Frontal cortex (tissue), 4 donors: Measurements from ENCODE around the gene FOXP1. TPM values are rescaled to one million over a fixed set of nuclear protein-coding genes. Genes with fewer than 3 reads are reported as not detected.

Source experiments
- DNase-seq, 2 donors: peaks; one replicate each; pipeline ENCODE4 v3.0.0; 2012; ENCODE audit warnings: low spot score in 2 of 2
- FAIRE-seq: peaks from 2 replicates; lab custom pipeline; 2012; peaks lifted over from hg19 to GRCh38; lab: Jason Lieb, UNC
- total RNA-seq: library from RNA; depleted of rRNA; stranded (reverse); fragments of >200 nt; gene quantifications from one replicate; pipeline ENCODE4 v1.2.3, GENCODE V29; 2014
- donor health status: control.
- donor health status: control.
- donor health status: control.

The FOXP1 gene
- total RNA-seq, 1 donor from 2014 or later: 118 TPM

DNA sequence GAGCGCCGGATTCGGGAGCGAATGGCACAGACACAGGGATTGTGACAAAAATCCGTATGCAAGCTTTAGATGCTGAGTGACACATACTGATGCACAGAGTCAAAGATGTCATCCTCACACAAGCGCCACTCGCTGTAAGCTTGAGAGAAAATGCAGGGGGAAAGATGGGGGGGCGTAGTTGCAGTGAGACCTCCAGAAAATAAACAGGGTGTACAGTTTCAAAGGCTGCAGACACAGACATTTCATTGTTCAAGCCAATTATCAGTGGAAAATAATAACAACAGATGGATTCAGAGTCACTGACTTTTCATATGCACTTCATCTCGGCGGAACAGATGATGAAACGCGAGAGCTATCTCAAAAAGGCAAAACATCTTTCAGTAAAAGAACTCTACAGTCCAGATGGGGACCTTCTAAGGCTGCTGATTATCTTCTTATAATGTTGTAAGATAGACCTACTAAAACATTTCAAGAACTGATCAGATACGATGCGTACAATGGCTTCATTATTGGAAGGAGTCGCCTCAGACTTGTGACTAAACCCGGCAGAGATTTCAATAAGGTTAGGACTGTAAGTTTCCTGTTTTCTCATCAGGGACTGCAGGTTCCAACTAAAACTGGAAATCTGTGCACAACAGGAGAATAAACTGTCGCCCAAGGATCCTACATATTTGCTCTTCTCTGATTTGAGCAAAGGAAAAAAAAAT, 275.4 kb downstream of the FOXP1 start:
- DNase-seq (no peak), FAIRE-seq (no peak)

DNA sequence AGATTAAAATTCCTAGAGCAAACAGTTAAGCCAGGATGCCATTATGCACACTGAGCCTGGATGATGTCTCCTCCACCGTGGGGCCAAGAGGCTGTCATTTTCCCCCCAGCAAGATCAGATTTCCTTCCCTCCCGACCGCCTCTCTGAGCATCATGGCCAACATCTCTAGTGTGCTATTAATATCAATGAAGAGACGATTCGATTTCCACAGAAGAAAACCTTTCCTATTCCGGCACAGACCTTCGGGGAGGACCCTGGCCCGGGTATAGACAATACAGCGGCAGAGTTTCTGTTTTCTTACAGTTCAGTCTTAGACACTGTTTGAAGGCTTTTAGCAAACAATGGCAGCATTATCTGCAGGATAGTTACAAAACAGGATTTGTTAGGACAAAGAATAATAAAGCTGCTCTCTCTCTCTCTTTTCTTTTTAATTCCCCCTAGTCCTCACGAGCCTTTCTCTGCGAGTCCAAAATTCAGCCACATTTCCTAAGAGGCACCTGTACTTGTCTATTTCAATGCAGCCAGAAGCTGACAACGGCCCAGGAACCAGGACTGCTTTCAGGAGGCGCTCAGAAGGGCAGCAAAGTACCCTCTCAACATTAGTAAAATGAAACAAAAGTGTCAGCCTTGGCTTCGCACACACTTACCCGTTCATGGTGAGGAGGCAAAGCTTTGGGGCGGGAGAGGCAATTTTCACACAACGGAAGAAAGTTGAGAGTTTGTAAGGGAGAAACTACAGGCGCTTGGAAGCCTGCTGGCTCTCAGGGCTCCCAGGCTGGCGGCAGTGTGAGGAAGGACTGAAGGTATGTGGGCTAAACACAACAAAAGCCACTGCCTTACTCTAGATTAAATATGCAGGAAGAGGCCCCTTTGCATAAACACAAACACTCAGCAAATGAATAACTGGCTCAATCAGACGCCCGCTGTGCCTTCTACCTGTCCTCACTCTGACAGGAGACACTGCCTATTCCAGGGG, 278.0 kb downstream of the FOXP1 start:
- FAIRE-seq: no peak
- DNase-seq: no peak

DNA sequence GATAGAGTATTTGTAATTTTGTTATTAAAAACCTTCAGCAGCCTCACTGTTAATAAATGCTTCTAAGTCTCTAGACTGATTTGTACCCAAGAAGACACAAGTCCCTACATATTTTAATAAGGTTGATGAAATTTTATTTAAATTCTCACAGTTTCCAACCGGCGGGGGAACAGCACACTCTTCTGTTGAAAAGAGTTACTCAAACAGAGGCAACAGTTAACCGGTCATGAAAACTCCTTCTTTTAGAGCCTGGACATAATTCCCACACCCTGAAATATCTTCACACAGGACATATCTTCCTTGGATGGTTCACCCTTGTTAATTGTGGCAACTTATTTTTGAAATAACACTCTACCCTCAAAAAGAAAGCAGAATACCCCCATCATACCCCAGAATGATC, 278.8 kb downstream of the FOXP1 start:
- FAIRE-seq (no peak), DNase-seq (no peak)

DNA sequence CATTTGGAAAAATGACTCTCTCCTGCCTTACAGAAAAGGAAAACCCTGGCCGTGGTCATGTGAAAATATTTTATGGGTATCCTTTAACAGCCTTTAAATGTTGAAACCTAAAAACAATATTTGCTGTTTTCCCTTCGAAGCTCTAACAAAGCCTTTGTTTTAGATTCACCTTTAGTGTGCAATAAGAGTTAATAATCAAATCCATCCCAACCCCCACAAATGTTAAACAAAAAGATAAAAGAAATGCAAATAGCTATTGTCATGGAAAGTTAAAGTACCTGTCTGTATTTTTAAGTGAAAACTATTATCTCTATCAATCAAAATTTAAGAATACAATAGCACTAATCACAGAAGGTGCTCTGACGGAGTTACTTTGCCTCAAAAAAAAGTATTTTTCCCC, 279.3 kb downstream of the FOXP1 start:
- FAIRE-seq (no peak), DNase-seq (no peak)

DNA sequence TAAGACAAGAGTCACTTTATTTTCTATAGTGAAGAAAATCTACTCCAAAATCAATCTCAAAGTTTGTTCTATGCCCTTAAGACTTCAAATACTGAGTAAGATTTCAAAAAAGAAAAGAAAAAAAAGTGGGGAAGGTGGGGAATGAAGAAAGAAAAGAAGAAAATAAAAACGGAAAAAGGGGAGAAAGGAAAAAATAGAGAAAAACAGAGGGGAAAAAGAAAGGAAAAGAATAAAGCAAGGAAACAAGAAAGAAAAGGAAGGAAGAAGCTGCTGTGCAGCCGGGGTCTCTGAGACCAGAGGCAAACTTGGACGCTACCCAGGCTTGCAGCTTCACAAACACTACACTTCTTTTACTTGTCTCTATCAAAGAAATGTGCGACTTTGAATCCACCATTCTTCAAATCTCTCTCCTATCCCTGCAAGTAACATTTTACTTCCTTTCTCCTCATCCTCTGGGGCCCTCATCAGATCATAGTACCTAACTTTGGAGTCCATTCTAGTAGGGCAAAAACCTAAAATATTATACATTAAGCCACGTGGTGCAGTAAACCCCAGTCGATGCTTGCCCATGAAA, 279.8 kb downstream of the FOXP1 start:
- DNase-seq: no peak

DNA sequence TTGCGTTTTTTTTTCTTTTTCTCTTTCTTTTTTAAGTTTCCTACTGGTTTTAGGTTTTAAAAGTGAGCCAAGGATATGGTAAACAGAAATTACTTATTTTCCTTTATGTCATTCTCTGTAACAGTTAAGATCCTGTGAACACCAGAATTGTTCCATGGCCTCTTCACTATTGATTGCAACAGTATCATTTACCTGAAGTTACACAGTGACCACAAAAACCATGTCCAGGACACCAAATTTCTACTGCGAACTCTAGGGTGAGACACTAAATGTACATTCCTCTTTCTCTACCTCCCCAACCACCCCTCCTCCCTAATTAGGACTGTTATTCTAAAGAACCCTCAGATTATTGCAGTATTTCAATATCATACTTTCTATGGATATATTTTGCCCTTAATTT, 280.9 kb downstream of the FOXP1 start:
- DNase-seq (no peak), FAIRE-seq (no peak)

More for the DNA sequence above, 279.8 kb downstream of the FOXP1 start:
- FAIRE-seq: no peak

DNA sequence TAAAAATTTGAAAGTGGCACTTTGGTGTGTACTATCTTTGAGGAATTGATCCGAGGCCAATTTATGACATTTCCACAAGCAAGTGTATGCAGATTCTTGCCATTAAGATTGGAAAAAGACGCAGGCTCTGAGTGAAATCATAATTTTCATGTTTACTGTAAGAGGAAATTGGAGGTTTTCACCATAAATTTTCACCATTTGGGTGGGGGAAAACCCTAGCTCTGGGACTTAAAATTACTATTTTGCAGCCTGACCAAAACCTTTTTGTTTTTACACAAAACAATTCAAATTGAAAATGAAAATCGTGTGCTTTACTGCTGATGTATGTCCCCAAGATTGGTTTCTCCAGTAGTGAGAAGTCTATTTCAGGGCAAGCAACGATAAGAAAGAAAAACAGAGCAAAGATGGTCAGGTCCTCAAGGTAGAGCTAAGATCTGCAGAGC, 282.6 kb downstream of the FOXP1 start:
- FAIRE-seq: no peak
- no peak for DNase-seq

DNA sequence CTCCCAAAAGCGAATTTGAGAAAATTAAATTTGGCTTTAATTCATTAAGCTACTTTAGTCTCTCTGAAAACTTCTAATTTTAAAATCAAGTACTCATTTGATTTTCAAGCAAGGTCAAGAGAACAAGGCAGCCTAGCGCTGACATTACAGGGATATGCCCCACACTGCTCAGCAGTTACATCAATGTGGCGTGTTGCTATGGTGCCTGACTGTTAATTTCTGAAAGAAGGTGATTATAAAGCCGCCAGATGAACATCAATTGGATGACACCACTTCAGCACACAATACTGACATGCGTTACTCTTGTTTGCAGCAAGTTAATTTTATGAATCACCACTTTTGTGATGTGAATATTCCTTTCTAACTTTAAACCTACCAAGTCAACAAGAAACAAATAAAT, 284.4 kb downstream of the FOXP1 start:
- DNase-seq (no peak), FAIRE-seq (no peak)

DNA sequence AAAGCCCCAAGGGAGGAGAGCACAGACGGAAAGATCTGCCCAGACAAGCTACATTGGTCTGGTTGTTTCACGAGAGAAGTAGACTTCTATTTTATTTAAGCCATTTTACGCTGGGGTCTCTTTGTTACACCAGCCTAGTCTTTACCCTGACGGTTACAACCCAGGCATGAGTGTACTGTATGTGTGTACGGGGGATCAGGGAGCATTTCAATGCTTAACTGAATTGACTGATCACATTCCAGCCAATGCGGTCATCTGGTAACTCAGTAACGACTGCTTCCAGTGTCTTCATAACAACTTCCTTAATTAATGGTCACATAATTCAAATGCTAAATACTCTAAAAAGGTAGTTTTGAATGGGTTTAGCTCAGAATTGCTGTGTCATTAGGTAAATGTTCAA, 288.6 kb downstream of the FOXP1 start:
- DNase-seq (no peak), FAIRE-seq (no peak)

DNA sequence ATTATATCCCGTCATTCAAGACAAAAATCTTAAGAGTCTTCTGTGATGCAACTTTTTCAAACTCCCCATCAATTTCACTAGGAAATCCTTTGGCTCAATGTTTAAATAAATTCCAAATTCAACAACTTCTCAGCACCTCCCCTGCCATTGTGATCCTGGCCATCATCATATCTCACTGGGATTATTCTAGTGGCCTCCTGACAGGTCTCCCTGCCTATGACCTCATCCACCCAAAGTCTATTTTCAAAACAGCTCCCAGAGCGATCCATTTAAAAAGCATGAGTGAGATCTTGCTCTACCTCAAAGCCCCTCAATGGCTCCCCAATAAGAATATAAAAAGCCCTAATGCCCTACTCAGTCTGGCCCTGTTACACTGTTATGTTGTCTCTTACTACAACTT, 293.2 kb downstream of the FOXP1 start:
- no peak for DNase-seq
- no peak for FAIRE-seq

DNA sequence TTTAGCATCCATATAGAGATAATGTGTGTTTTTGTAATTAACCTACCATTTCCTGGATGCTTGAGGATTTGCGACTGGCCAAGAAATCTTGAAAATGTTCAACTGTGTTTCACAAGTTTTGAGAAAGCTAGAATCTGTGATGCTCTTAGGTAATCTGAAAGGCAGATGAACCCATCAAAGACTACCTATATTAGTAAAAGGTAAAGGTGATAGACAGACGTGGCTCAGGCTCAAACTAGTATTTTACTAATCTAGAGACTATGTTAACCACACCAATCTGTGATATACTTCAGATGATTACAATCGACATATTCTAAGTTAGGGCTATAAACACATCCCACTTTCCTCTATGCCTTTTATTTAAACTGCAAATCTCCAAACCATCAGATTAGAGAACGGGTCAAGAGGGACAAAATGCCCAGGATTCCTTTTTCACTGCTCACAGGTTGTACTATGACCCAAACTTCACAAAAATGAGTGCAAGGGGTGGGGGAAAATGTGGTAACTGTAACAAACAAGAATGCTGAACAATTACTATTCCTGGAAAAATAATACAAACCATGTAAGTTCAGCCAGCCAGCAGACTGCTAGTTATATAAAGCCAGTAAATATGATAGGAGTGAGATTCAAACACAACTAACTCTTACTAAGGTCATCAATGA, 295.1 kb downstream of the FOXP1 start:
- no peak for DNase-seq
- no peak for FAIRE-seq

DNA sequence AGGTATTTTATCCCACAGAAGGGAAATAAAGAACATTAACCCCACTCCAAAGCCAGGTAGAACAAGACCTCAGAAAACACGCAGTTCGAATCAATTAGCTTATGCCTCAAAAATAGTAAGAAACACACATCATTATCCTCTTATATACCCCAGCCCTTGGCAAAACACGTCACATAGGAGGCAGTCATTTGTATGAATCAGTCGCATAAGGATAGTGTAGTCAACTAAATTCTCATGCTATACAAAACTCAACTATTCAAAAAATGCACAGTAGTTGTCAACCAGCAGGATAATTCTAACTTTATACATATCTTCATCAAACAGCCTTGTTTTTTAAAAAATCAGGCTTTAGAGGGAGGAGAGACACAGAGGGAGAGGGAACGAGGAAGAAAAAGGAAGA, 298.4 kb downstream of the FOXP1 start:
- FAIRE-seq: no peak
- DNase-seq: no peak

DNA sequence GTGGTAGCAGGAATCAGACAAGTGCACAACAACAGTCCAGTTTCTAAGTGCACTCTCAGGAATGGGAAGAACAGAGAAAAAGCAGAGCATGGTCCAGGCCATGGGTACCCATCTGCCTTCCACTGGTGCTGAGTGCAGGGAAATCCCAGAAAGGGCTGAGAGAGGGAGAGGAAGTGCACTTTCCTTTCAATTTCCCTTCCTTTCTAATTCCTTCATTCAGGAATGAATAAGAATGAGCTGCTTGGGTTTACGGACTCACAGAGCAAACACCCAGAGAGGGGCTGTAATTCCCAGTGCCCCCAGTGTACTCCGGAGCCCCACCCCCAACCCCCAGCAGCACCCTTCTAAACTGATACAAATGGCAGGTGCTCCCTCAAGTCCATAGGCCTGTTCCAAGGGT, 300.6 kb downstream of the FOXP1 start:
- FAIRE-seq (no peak), DNase-seq (no peak)

DNA sequence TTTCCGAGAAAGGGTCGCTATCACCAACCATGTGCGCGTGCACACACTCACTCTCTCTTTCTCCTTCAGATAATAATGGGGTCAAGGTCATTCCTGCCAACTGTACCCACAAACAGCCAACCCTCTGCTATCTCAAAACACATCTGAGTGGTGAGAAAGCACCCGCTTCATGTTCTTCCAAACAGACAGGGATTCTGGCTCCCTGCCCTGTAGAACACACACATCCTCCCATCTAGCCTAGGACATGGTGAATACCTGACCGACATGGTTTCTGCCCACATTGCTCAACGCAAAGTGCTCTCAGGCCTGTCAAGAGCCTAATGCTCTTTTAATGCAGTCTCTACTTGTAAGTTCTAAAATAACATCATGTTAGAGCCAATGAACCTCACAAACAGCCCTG, 302.2 kb downstream of the FOXP1 start:
- DNase-seq: no peak
- no peak for FAIRE-seq

DNA sequence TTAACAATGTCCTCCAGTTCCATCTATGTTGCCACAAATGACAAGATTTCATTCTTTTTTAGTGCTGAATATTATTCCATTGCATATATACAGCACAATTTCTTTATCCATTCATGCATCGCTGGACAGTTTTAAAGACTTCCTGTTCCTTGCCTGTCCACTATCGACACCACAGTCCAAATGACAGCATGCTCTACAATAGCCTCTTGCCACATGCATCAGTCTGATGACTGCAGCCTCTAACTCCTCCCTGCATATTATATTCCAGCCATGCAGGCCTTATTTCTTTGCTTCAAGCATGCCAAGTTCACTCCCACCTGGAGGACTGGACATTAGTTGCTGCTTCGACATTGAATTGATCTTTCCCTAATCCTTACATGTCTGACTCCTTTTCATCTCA, 306.2 kb downstream of the FOXP1 start:
- FAIRE-seq (no peak), DNase-seq (no peak)

DNA sequence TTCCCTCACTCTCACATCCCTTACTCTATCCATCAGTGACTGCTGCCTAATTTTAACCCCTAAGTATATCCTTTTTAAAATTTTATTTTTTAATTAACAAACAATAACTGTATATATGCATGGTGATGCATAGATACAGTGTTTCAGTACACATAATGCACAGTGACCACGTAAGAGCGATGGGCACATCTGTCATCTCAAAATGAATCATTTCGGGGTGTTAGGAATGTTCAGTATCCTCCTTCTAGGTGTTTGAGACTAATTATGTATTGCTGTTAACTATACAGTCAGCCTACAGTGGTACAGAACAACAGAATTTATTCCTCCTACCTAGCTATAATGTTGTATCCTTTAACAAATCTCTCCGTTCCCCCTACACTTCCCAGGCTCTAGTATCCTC, 307.0 kb downstream of the FOXP1 start:
- DNase-seq (no peak), FAIRE-seq (no peak)

DNA sequence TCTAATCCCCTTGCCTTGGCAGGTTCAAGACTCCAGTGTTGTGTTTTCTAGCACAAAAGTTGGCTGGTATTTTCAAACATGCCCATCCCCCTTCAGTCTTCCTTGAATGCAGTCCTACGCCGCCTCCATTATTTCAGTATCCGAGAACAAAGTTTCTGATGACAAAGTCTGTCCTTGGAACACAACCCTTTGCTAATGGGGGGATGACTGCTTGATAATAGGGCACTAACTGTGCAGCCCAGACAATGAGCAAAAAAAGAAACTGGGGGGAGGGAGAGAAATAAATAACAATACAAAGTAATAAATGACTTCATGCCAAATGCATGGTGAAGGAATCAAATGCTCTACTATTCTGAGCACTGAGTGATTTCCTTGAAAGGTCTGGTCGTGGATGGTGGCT, 310.1 kb downstream of the FOXP1 start:
- DNase-seq: no peak
- no peak for FAIRE-seq

DNA sequence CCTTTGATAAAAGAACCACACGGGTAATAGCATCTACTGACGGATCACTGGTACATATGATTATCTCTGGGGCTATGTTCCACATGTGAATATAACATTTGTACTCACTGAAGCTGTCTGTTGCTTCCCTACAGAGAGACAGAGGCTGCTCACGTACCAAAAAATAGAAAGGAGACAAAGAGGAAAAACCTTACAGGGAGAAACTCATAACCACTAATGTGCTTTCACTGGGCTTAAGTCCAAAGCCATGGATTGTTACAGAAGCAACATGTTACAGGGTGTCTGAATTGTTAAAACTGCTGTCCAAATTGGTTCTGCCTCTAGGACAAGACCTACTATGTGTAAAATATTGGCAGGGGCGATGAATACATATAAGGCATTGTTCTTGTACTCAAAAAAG, 311.9 kb downstream of the FOXP1 start:
- DNase-seq (no peak), FAIRE-seq (no peak)

DNA sequence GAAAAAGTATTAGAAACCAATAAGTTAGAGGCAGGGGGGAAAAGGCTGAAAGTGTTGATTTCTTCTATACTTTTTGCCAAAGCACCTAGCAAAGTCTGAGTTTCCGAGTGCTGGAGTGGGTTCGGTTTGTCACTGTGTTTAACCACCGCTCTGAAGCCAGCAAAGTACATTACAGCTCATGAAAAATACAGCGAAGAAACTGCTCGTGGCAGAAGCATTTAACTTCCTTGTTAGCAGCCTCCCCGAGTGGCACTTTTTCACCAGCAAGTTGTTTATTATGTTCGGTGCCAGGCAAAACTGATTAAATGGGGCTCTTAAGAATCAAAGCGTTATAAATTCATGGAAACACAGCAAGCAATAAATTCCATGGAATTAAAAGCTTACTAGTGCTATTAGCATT, 313.6 kb downstream of the FOXP1 start:
- DNase-seq: no peak
- FAIRE-seq: no peak

DNA sequence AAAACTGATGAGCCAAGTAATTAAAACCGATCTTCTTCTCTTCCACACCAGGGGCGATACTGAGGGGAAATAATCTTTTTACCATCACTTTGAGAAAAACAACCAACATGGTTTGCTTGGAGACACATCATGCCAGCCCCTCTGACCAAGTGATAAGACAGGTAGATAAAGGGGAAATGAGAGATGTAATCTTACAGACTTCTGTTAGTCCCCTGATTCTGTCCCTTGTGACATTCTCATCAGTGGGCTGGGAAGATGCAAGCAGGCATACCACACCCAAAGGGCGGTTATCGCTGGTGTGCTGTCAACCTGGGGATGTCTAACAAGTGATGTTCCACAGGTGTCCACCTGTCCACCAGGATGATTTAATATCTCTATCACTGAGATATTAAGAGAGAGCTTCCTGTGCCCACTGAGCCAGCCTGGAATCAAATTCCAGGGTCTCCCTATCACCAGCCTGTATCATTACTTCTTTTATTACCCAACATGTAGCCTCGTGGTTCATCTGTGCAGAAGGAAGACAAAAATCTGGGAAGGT, 315.0 kb downstream of the FOXP1 start:
- DNase-seq: no peak
- no peak for FAIRE-seq
